HUES6 (cell line): ENCODE data around the gene PRELID2.
"Not testable (repeated sequence)": the region's sequence is repeated elsewhere in the genome, so short reads cannot be mapped to it uniquely, and the experiment has no call there.

ENCODE experiments used
- H3K27ac ChIP-seq: 2 replicates; pipeline ENCODE4 v1.7.0; 2013; ENCODE audit warnings: low read depth, mild to moderate bottlenecking, low read length, inconsistent platforms
- H3K27me3 ChIP-seq: 2 replicates; pipeline ENCODE4 v1.6.1; 2013; ENCODE audit warnings: low read length; ENCODE audit not compliant: control insufficient read depth, insufficient read depth
- H3K36me3 ChIP-seq: 2 replicates; pipeline ENCODE4 v1.6.1; 2013; ENCODE audit warnings: low read length; ENCODE audit not compliant: control insufficient read depth, insufficient read depth
- H3K4me1 ChIP-seq: 2 replicates; pipeline ENCODE4 v1.6.1; 2013; ENCODE audit warnings: low read length; ENCODE audit not compliant: control insufficient read depth, insufficient read depth
- H3K4me3 ChIP-seq: 2 replicates; pipeline ENCODE4 v1.5.1; 2013; ENCODE audit warnings: low read depth, low read length
- H3K9ac ChIP-seq: one replicate; pipeline ENCODE4 v1.6.1; 2013; ENCODE audit warnings: mild to moderate bottlenecking, low read length
- H3K9me3 ChIP-seq: 2 replicates; pipeline ENCODE4 v1.6.1; 2013; ENCODE audit warnings: low read depth, low read length; ENCODE audit not compliant: control insufficient read depth, insufficient read depth

The PRELID2 gene

DNA sequence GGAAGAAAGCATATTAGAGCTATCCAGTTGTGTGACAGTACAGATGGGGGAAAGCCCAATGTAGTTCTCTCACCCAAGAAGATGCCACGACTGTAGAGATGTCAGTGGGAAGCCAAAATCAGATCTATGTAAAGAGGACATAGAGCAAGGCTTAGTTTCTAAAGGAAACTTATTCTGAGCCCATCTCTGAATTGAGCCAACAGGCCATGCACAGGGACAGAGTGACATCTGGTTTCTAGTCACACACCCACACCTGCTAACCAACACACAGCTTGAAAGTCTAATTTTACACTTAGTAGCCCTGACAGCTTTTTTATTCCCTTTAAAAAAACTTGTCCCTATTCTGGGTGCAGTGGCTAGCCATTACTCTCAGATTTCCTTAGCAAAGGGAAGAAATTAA lies 22.3 kb downstream of the PRELID2 start:
- H3K9ac ChIP-seq = no peak overlapping the region
- H3K4me3 ChIP-seq = no peak overlapping the region
- H3K9me3 ChIP-seq = no peaks in the 10 kb centered on the region
- H3K27me3 ChIP-seq = no peaks in the 10 kb centered on the region
- H3K36me3 ChIP-seq = no peaks in the 10 kb centered on the region
- H3K27ac ChIP-seq = no peak overlapping the region
- H3K4me1 ChIP-seq = peaks cover 4% of the 10 kb centered on the region; the same call in 1 of the 2 replicates

DNA sequence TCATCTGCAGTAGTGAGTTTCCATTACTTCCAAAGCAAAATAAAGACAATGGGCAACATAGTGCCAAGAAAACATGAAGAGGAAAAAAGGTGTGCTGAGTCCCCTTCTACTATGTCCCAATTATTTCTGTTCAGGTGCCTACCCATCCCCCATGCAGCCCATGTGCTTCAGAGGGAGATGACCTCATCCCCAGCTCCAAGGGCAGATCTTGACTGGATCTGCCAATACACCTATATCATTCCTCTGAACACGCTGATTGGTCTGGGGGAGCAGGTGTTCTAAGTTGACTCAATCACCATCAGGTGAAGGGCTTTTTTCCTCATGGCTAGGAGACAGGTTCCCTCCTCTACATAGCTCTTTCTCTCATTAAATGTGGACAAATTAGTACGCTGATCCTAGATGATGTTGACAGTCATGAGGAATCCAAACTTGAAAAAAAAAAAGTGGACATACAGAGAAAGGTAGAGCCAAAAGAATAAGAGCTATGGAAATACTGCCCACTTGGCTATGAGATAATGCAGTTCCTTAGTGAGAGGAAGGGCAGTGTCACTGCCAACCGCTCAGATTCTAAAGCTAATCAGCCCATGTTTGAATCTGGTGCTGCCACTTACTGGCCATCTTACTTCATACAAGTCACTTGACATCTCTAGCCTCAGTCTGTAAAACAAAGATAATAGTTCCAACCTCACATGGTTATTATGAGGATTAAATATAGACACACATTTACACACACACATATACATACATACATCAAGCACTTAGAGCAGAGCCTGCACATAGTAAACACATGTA lies 23.1 kb downstream of the PRELID2 start:
- H3K27ac ChIP-seq = no peak overlapping the region
- no peaks in the 10 kb centered on the region for H3K9me3 ChIP-seq
- peaks cover 4% of the 10 kb centered on the region; the same call in 1 of the 2 replicates for H3K4me1 ChIP-seq
- no peak overlapping the region for H3K9ac ChIP-seq
- no peaks in the 10 kb centered on the region for H3K36me3 ChIP-seq
- H3K27me3 ChIP-seq = no peaks in the 10 kb centered on the region
- H3K4me3 ChIP-seq = no peak overlapping the region

DNA sequence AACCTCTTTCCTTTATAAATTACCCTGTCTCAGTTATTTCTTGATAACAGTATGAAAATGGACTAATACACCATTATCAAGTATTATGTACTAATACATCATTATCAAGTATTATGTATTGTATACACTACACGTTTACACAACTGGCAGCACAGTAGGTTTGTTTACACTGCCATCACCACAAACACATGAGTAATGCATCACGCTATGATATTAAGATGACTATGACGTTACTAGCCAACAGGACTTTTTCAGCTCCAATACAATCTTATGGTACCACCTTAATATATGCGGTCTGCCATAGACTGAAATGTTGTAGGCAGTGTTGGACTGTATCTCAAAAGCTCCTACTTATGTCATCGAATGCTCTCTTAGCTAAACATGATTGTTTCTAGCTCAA lies 28.2 kb downstream of the PRELID2 start:
- Histone ChIP-seq H3K27me3 (no peaks in the 10 kb centered on the region), H3K4me3 (no peak overlapping the region), H3K9me3 (no peaks in the 10 kb centered on the region), H3K27ac (no peak overlapping the region), H3K4me1 (peaks cover 2% of the 10 kb centered on the region; the same call in 1 of the 2 replicates), H3K9ac (no peak overlapping the region), H3K36me3 (no peaks in the 10 kb centered on the region)

DNA sequence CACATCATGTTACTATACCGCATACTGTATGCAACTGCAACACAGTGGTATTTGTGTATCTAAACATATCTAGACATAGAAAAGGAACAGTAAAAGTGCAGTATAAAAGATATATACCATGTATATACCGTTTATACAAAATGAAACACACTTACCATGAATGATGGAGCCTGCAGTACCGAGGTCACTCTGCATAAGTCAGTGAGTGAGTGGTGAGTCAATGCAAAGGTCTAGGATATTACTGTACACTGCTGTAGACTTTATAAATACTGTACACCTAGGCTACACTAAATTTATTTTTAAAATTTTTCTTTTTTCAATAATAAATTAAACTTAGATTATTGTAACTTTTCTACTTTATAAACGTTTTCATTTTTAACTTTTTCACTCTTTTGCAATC lies 29.3 kb downstream of the PRELID2 start:
- Histone ChIP-seq H3K9ac (no peak overlapping the region), H3K4me1 (no peaks in the 10 kb centered on the region), H3K27me3 (no peaks in the 10 kb centered on the region), H3K27ac (no peak overlapping the region), H3K36me3 (no peaks in the 10 kb centered on the region), H3K4me3 (no peak overlapping the region), H3K9me3 (no peaks in the 10 kb centered on the region)

DNA sequence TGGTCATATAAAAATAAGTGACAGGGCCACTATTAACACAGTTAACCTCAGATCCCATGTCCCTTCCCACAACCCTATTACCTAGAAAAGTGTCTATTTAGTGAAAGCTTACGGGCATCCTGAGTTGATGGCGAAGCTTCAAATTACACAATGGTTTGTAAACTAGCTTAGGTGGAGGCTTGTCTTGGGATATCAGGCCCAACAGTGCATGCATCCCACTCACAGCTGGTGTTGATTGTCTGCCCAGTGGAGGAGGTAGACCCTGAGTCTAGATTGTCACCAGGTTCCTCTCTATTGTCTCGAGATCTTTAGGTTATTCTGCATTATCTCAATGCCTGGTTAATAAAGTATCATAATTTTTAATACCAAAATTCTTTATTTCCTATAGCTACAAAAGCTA lies 30.4 kb downstream of the PRELID2 start:
- Histone ChIP-seq H3K36me3 (no peaks in the 10 kb centered on the region), H3K27ac (no peak overlapping the region)

DNA sequence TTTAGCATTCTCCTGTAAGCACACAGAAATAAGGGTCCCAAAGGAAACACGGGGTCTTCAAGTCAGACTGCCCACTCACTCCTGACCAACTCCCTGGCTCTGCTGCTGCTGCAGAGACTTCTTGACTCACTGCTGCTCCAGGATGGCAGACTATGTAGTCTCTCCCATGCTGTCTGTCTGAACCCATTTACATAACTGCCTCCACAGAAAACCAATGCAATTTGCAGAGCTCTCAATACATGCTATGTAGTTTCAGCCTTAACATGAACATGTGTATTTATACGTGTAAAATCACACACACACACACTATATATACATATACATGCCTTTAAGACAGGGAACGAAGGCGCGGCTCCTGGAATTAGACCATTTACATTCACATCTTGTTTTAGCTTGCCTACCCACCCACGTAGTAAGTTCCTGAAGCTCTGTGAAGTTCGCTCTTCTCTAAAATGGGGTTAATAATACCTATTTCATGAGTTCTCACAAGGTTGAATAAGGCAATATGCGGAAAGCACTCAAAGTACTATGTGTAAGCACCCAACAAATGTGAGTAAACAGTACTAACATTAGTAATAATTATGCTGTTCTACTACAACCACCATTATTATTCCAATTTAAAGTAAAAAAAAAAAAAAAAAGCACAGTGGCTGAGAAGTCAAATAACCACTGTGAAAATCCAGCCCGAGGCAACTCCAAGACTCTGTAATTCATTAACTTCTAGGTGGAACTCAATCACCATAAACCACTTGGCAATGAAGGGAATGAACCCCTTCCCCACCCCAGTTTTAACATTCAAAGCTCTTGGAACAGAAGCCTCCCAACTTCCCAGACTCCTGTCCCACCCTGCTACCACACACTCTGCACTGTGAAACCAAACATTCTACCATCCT lies 31.8 kb downstream of the PRELID2 start:
- Histone ChIP-seq H3K4me1 (no peaks in the 10 kb centered on the region), H3K27me3 (no peaks in the 10 kb centered on the region), H3K9ac (no peak overlapping the region), H3K36me3 (no peaks in the 10 kb centered on the region), H3K27ac (no peak overlapping the region), H3K9me3 (no peaks in the 10 kb centered on the region), H3K4me3 (no peak overlapping the region)

More for the DNA sequence above, 30.4 kb downstream of the PRELID2 start:
- Histone ChIP-seq H3K9ac (no peak overlapping the region), H3K4me1 (no peaks in the 10 kb centered on the region), H3K4me3 (no peak overlapping the region), H3K27me3 (no peaks in the 10 kb centered on the region), H3K9me3 (no peaks in the 10 kb centered on the region)

DNA sequence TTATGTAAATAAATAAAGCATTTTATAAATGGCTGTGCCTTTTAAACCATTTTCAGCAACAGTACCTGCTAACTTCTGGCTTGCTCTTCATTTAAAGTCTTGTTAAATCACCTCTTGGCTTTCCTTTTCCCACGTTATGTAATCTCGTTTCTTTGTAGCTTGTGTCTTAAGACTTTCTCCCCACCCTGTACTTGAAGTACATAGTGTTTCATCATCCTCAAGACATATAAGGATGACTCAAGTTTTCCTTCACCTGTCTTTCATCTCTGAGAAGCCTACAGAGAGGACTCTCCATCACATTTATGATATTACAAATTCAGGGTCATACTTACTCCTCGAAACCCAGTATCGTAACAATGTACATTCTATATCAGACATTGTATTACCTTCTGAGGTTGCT lies 33.9 kb downstream of the PRELID2 start:
- no peak overlapping the region for H3K4me3 ChIP-seq
- no peaks in the 10 kb centered on the region; the same call in 1 of the 2 replicates for H3K4me1 ChIP-seq
- no peak overlapping the region for H3K27ac ChIP-seq
- H3K9me3 ChIP-seq = no peaks in the 10 kb centered on the region
- H3K9ac ChIP-seq = no peak overlapping the region
- no peaks in the 10 kb centered on the region for H3K36me3 ChIP-seq
- no peaks in the 10 kb centered on the region for H3K27me3 ChIP-seq

DNA sequence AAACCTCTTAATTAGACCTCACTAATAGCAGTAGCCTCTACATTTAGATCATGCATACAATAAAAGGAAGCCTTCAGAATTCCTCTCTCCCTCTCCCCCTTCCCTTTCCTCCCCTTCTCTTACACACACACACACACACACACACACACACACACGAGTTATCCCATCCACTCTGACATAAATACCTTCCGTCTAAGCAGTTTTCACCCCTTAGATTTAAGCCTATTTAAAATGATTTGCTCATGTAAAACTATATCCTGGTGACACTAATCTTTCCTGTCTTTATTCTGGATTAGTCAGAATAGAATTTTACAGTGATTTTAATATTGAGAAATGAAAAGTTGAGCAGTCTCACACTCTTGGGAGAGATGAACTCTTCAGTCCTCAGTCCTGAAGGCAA lies 35.0 kb downstream of the PRELID2 start:
- Histone ChIP-seq H3K4me3 (no peak overlapping the region), H3K9ac (no peak overlapping the region), H3K27me3 (no peaks in the 10 kb centered on the region), H3K4me1 (no peaks in the 10 kb centered on the region; the same call in 1 of the 2 replicates), H3K27ac (no peak overlapping the region), H3K36me3 (no peaks in the 10 kb centered on the region), H3K9me3 (no peaks in the 10 kb centered on the region)

DNA sequence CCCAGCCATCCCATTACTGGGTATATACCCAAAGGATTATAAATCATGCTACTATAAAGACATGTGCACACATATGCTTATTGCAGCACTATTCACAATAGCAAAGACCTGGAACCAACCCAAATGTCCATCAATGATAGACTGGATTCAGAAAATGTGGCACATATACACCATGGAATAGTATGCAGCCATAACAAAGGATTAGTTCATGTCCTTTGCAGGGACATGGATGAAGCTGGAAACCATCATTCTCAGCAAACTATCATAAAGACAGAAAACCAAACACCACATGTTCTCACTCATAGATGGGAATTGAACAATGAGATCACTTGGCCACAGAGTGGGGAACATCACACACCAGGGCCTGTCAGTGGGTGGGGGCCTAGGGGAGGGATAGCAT lies 36.6 kb downstream of the PRELID2 start:
- H3K9me3 ChIP-seq, H3K4me3 ChIP-seq, H3K36me3 ChIP-seq: not testable (repeated sequence)

DNA sequence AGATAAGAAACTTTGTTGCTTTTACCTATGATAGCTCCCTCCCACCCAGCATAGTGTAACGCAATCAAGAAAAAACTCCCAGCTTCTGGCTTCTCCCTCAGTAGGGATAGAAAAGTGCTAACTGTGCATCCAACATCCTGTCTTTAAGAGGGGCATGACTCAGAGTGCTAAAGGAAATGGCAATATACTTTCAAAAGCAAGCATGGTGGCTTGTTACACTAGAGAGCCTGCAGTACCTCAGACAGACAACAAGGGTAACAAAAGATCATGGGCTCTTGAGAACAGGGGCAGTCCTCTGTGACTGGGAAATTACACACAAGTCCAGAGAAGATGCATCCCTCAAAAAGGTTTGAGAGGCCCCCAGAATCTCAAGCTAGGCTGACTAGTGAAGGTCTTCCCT lies 37.8 kb downstream of the PRELID2 start:
- Histone ChIP-seq H3K36me3 (no peaks in the 10 kb centered on the region), H3K9ac (no peak overlapping the region), H3K27ac (no peak overlapping the region), H3K4me3 (no peak overlapping the region), H3K4me1 (no peaks in the 10 kb centered on the region; the same call in 1 of the 2 replicates), H3K9me3 (no peaks in the 10 kb centered on the region), H3K27me3 (no peaks in the 10 kb centered on the region)

More for the DNA sequence above, 36.6 kb downstream of the PRELID2 start:
- H3K27ac ChIP-seq, H3K4me1 ChIP-seq, H3K27me3 ChIP-seq, H3K9ac ChIP-seq: not testable (repeated sequence)

DNA sequence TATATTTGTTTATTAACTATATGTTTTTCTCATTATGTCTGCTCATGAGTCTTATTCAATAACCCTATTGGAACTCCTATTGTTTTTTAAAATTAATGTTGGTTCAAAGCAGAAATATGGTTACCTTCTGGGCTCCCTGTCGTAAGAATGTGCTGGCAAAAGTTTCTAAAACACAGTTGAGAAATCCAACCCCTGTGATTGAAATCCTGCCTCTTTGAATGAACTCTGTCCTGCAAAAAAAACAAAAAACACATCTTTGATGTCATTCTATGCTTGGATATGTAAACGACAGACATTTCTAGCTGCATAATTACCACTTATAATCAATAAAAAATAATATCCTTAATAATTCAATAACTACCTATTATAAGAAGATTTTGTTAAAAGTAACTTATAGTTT lies 38.8 kb downstream of the PRELID2 start:
- no peak overlapping the region for H3K4me3 ChIP-seq
- no peaks in the 10 kb centered on the region; the same call in 1 of the 2 replicates for H3K4me1 ChIP-seq
- H3K9me3 ChIP-seq = no peaks in the 10 kb centered on the region
- H3K36me3 ChIP-seq = no peaks in the 10 kb centered on the region
- no peak overlapping the region for H3K9ac ChIP-seq
- H3K27me3 ChIP-seq = no peaks in the 10 kb centered on the region
- H3K27ac ChIP-seq = no peak overlapping the region
